Neural cell (in vitro differentiated cells): Measurements from ENCODE around the gene TSPAN9.

Experiments used
- POLR2AphosphoS5 ChIP-seq: IDR thresholded peaks from 2 replicates; pipeline ENCODE4 v1.6.1; 2012
- TF ChIP-seq, protein P1 (sequence below): fragments of 450-650 bp; IDR thresholded peaks from 2 replicates; pipeline ENCODE4 v1.5.1; 2014; ENCODE audit warnings: antibody characterized with exemption, mild to moderate bottlenecking, moderate library complexity; ENCODE audit not compliant: poor library complexity, severe bottlenecking

- TF ChIP-seq, protein P1, sequence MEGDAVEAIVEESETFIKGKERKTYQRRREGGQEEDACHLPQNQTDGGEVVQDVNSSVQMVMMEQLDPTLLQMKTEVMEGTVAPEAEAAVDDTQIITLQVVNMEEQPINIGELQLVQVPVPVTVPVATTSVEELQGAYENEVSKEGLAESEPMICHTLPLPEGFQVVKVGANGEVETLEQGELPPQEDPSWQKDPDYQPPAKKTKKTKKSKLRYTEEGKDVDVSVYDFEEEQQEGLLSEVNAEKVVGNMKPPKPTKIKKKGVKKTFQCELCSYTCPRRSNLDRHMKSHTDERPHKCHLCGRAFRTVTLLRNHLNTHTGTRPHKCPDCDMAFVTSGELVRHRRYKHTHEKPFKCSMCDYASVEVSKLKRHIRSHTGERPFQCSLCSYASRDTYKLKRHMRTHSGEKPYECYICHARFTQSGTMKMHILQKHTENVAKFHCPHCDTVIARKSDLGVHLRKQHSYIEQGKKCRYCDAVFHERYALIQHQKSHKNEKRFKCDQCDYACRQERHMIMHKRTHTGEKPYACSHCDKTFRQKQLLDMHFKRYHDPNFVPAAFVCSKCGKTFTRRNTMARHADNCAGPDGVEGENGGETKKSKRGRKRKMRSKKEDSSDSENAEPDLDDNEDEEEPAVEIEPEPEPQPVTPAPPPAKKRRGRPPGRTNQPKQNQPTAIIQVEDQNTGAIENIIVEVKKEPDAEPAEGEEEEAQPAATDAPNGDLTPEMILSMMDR = no peak
- TF ChIP-seq POLR2AphosphoS5 = no peak
These were observed 250.9 kb downstream of the TSPAN9 start for GRCh38 chr12:3328081-3328480.
